HCT116 (cell line): ENCODE results near the gene MCC. TPM values are rescaled to one million over a fixed set of nuclear protein-coding genes. Genes with fewer than 3 reads are reported as not detected.

Source experiments
- ATAC-seq: fragments of 200-7000 bp; cut with Tn5 transposase; 2 replicates; pipeline ENCODE4 v1.9.1; 2020; ENCODE audit warnings: mild to moderate bottlenecking, moderate library complexity
- BruUV-seq: library from RNA; stranded (reverse); fragments of 400-500 nt; replicated peaks from 2 replicates; lab custom pipeline; 2021; lab: Mats Ljungman, UMichigan
- CTCF ChIA-PET: fragments of 300-600 bp; sonication (Branson Sonifier 250); formaldehyde crosslinking; loops from one replicate; lab custom pipeline; 2021; ENCODE audit warnings: antibody characterized with exemption; lab: Charles Lee
- POLR2A ChIA-PET: fragments of 300-600, 350-600 bp; sonication (Branson Sonifier 250); formaldehyde crosslinking; loops from one replicate; lab custom pipeline; 2021; ENCODE audit warnings: antibody characterized with exemption; lab: Charles Lee
- RAD21 ChIA-PET, 2 experiments: fragments of 300-600 bp; sonication (Branson Sonifier 250); formaldehyde crosslinking; loops; one replicate each; lab custom pipeline; 2023; ENCODE audit warnings: low total read pairs in 2 of 2; ENCODE audit not compliant: uncharacterized antibody in 2 of 2, unreplicated experiment in 2 of 2, low non-redundant PET in 1 of 2; lab: Charles Lee
- DNase-seq: peaks from one replicate; pipeline ENCODE4 v3.0.0-alpha.2; 2010; ENCODE audit warnings: low read depth, low spot score
- H2AFZ ChIP-seq: fragments of 200-600 bp; shearing (Covaris generic), sonication (generic); 2 replicates; pipeline ENCODE4 v1.6.1; 2017; ENCODE audit warnings: low read depth, mixed run types, mixed read lengths, antibody characterized with exemption, low read length; ENCODE audit not compliant: poor library complexity, severe bottlenecking
- H3K27ac ChIP-seq: 2 replicates; pipeline ENCODE4 v1.5.1; 2012; ENCODE audit warnings: low read depth, low read length
- H3K27me3 ChIP-seq: fragments of 200-600 bp; sonication (generic); 2 replicates; pipeline ENCODE4 v1.6.1; 2016; ENCODE audit warnings: mixed run types, low read length, mixed read lengths; ENCODE audit not compliant: insufficient read depth
- H3K36me3 ChIP-seq, 2 experiments: fragments of 200-500 bp in 1 of 2; fragments of 200-600 bp in 1 of 2; sonication (Bioruptor generic) in 1 of 2; sonication (generic) in 1 of 2; 2 replicates each; pipeline versions ENCODE4 v1.5.1 to v1.6.1; 2014 to 2016; ENCODE audit warnings: low read length in 2 of 2, inconsistent platforms in 1 of 2, mixed read lengths in 1 of 2, mixed run types in 1 of 2; ENCODE audit not compliant: insufficient read depth in 2 of 2, control insufficient read depth in 1 of 2
- H3K4me1 ChIP-seq, 2 experiments: fragments of 200-600 bp in 1 of 2; sonication (generic) in 1 of 2; 2 replicates each; pipeline versions ENCODE4 v1.5.1 to v1.6.1; 2012 to 2017; ENCODE audit warnings: low read length in 2 of 2, inconsistent platforms in 1 of 2, mild to moderate bottlenecking in 1 of 2, mixed read lengths in 1 of 2, mixed run types in 1 of 2, moderate library complexity in 1 of 2; ENCODE audit not compliant: insufficient read depth in 2 of 2, control insufficient read depth in 1 of 2
- H3K4me2 ChIP-seq: fragments of 200-600 bp; sonication (generic); 2 replicates; pipeline ENCODE4 v1.6.1; 2017; ENCODE audit warnings: mixed run types, low read length, mixed read lengths
- H3K4me3 ChIP-seq, 2 experiments: fragments of 200-600 bp in 1 of 2; sonication (generic) in 1 of 2; replicated peaks in 1 of 2; 2 replicates each; pipeline ENCODE4 v1.5.1; 2011 to 2016; ENCODE audit warnings: low read length in 2 of 2, control low read depth in 1 of 2, low read depth in 1 of 2, mild to moderate bottlenecking in 1 of 2, mixed read lengths in 1 of 2, mixed run types in 1 of 2
- H3K79me2 ChIP-seq: fragments of 200-600 bp; sonication (generic); 2 replicates; pipeline ENCODE4 v1.6.1; 2017; ENCODE audit warnings: mild to moderate bottlenecking, mixed run types, low read length, moderate library complexity, mixed read lengths; ENCODE audit not compliant: insufficient read depth
- H3K9ac ChIP-seq: fragments of 200-600 bp; sonication (generic); 2 replicates; pipeline ENCODE4 v1.6.1; 2016; ENCODE audit warnings: low read length, mixed read lengths
- H3K9me2 ChIP-seq: fragments of 200-600 bp; sonication (generic), shearing (Covaris generic); 2 replicates; pipeline ENCODE4 v1.6.1; 2017; ENCODE audit warnings: mixed run types, mild to moderate bottlenecking, moderate library complexity; ENCODE audit not compliant: insufficient read depth
- H3K9me3 ChIP-seq, 2 experiments: fragments of 200-500 bp in 1 of 2; fragments of 200-600 bp in 1 of 2; sonication (Bioruptor generic) in 1 of 2; sonication (generic) in 1 of 2; 2 replicates each; pipeline ENCODE4 v1.6.1; 2014 to 2017; ENCODE audit warnings: low read length in 2 of 2, mixed read lengths in 2 of 2, inconsistent platforms in 1 of 2, low read depth in 1 of 2, mild to moderate bottlenecking in 1 of 2, mixed run types in 1 of 2, moderate library complexity in 1 of 2; ENCODE audit not compliant: control insufficient read depth in 1 of 2, insufficient read depth in 1 of 2
- H4K20me1 ChIP-seq: fragments of 200-600 bp; sonication (generic), shearing (Covaris generic); 2 replicates; pipeline ENCODE4 v1.6.1; 2017; ENCODE audit warnings: mixed run types, mild to moderate bottlenecking, moderate library complexity; ENCODE audit not compliant: insufficient read depth
- ELF1 ChIP-seq: IDR thresholded peaks from 2 replicates; pipeline ENCODE4 v1.6.1; 2012; ENCODE audit warnings: low read depth, borderline replicate concordance
- EZH2phosphoT487 ChIP-seq: fragments of 200-600 bp; IDR thresholded peaks from 2 replicates; pipeline ENCODE4 v1.6.1; 2018; ENCODE audit warnings: antibody characterized with exemption, borderline replicate concordance
- JUND ChIP-seq: IDR thresholded peaks from 2 replicates; pipeline ENCODE4 v1.6.1; 2012
- POLR2A ChIP-seq: IDR thresholded peaks from 2 replicates; pipeline ENCODE4 v1.7.0; 2011; ENCODE audit warnings: borderline replicate concordance; ENCODE audit not compliant: insufficient read depth, insufficient read length; ENCODE audit errors: extremely low read depth
- POLR2AphosphoS5 ChIP-seq: IDR thresholded peaks from 2 replicates; pipeline ENCODE4 v1.6.1; 2011; ENCODE audit warnings: mild to moderate bottlenecking, low read depth, low read length, moderate library complexity
- SIN3A ChIP-seq: IDR thresholded peaks from 2 replicates; pipeline ENCODE4 v1.6.1; 2012; ENCODE audit warnings: low read depth
- YY1 ChIP-seq: IDR thresholded peaks from 2 replicates; pipeline ENCODE4 v1.6.1; 2011; ENCODE audit warnings: low read length, low read depth, moderate library complexity, mild to moderate bottlenecking; ENCODE audit not compliant: insufficient replicate concordance; ENCODE audit errors: extremely low read depth
- ZFX ChIP-seq: fragments of 450-650 bp; IDR thresholded peaks from 2 replicates; pipeline ENCODE4 v1.6.1; 2017
- ZNF274 ChIP-seq: fragments of 200-500 bp; sonication (Bioruptor generic); IDR thresholded peaks from 2 replicates; pipeline ENCODE4 v1.6.1; 2014; ENCODE audit warnings: mild to moderate bottlenecking, low read depth, low read length, inconsistent platforms
- intact Hi-C: fragments of 100-400 bp; cut with micrococcal nuclease; formaldehyde crosslinking; loops from 2 replicates; pipeline ENCODE4 v1.10.0; 2022
- total RNA-seq: library from RNA; stranded (reverse); gene quantifications from one replicate; pipeline ENCODE4 v1.2.1, GENCODE V29; 2021; ENCODE audit not compliant: unreplicated experiment
- TF ChIP-seq, protein P1 (sequence below): IDR thresholded peaks from 2 replicates; pipeline ENCODE4 v1.6.1; 2012; ENCODE audit warnings: low read depth
- TF ChIP-seq, protein P2 (sequence below): IDR thresholded peaks from 2 replicates; pipeline ENCODE4 v1.6.1; 2011; ENCODE audit warnings: mild to moderate bottlenecking, low read length, moderate library complexity; ENCODE audit not compliant: insufficient replicate concordance; ENCODE audit errors: extremely low read depth
- TF ChIP-seq, protein P3 (sequence below): IDR thresholded peaks from 2 replicates; pipeline ENCODE4 v1.6.1; 2012

MCC gene
- total RNA-seq, 1 experiment from 2014 or later = 20.1 TPM

DNA sequence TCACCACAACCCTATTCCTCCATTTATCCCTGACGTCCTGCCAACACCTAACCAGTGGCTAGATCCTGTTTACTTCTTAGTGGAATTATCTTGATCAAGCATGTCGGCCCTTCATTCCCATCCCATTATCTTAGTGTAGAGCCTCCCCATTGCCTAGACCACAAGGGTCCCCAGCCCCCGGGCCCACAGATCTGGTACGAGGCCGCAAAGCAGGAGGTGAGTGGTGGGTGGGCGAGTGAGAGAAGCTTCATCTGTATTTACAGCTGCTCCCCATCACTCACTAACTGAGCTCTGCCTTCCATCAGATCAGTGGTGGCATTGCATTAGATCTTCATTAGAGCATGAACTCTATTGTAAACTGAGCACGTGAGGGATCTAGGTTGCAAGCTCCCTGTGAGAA is 236.2 kb downstream of the MCC start:
- DNase-seq (no peak), ATAC-seq (no peak)
- no TSS peak for BruUV-seq
- CTCF ChIA-PET = no interaction called here
- POLR2A ChIA-PET = no interaction called here
- Histone ChIP-seq H4K20me1 (no peaks in the 10 kb centered on the region), H3K36me3 (no peaks in the 10 kb centered on the region), H3K9ac (no peak overlapping the region), H3K9me2 (no peaks in the 10 kb centered on the region), H3K27ac (no peak overlapping the region), H3K79me2 (no peaks in the 10 kb centered on the region), H3K4me3 (no peak overlapping the region), H3K4me2 (no peak overlapping the region), H3K9me3 (no peaks in the 10 kb centered on the region), H3K27me3 (no peaks in the 10 kb centered on the region), H2AFZ (no peak overlapping the region), H3K4me1 (peaks cover 8 to 20% of the 10 kb centered on the region in 2 experiments; a peak in 3 of 4 replicates)
- TF ChIP-seq ZNF274 = no peak
- no peak for TF ChIP-seq SIN3A
- no peak for TF ChIP-seq YY1
- TF ChIP-seq, protein P1, sequence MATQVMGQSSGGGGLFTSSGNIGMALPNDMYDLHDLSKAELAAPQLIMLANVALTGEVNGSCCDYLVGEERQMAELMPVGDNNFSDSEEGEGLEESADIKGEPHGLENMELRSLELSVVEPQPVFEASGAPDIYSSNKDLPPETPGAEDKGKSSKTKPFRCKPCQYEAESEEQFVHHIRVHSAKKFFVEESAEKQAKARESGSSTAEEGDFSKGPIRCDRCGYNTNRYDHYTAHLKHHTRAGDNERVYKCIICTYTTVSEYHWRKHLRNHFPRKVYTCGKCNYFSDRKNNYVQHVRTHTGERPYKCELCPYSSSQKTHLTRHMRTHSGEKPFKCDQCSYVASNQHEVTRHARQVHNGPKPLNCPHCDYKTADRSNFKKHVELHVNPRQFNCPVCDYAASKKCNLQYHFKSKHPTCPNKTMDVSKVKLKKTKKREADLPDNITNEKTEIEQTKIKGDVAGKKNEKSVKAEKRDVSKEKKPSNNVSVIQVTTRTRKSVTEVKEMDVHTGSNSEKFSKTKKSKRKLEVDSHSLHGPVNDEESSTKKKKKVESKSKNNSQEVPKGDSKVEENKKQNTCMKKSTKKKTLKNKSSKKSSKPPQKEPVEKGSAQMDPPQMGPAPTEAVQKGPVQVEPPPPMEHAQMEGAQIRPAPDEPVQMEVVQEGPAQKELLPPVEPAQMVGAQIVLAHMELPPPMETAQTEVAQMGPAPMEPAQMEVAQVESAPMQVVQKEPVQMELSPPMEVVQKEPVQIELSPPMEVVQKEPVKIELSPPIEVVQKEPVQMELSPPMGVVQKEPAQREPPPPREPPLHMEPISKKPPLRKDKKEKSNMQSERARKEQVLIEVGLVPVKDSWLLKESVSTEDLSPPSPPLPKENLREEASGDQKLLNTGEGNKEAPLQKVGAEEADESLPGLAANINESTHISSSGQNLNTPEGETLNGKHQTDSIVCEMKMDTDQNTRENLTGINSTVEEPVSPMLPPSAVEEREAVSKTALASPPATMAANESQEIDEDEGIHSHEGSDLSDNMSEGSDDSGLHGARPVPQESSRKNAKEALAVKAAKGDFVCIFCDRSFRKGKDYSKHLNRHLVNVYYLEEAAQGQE = no peak
- TF ChIP-seq POLR2A = no peak
- TF ChIP-seq EZH2phosphoT487 = no peak
- TF ChIP-seq, protein P2, sequence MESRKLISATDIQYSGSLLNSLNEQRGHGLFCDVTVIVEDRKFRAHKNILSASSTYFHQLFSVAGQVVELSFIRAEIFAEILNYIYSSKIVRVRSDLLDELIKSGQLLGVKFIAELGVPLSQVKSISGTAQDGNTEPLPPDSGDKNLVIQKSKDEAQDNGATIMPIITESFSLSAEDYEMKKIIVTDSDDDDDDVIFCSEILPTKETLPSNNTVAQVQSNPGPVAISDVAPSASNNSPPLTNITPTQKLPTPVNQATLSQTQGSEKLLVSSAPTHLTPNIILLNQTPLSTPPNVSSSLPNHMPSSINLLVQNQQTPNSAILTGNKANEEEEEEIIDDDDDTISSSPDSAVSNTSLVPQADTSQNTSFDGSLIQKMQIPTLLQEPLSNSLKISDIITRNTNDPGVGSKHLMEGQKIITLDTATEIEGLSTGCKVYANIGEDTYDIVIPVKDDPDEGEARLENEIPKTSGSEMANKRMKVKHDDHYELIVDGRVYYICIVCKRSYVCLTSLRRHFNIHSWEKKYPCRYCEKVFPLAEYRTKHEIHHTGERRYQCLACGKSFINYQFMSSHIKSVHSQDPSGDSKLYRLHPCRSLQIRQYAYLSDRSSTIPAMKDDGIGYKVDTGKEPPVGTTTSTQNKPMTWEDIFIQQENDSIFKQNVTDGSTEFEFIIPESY = no peak
- no peak for TF ChIP-seq POLR2AphosphoS5
- TF ChIP-seq, protein P3, sequence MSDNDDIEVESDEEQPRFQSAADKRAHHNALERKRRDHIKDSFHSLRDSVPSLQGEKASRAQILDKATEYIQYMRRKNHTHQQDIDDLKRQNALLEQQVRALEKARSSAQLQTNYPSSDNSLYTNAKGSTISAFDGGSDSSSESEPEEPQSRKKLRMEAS = no peak
- no peak for TF ChIP-seq JUND
- no peak for TF ChIP-seq ZFX
- no peak for TF ChIP-seq ELF1
- RAD21 ChIA-PET = no interaction called here
- intact Hi-C loops = no loop called here
